HepG2 (cell line): ENCODE measurements around the gene BCAS3. TPM values are rescaled to one million over a fixed set of nuclear protein-coding genes. Genes with fewer than 3 reads are reported as not detected.

Source experiments
- ATF7-NPFF ChIP-seq: sonication (generic); formaldehyde crosslinking; IDR thresholded peaks from 2 replicates; pipeline ENCODE4 v1.8.1; 2023; ENCODE audit warnings: mild to moderate bottlenecking, low read depth, missing genetic modification reagents, moderate library complexity
- BORCS8-MEF2B ChIP-seq: sonication (generic); formaldehyde crosslinking; IDR thresholded peaks from 2 replicates; pipeline ENCODE4 v1.8.0; 2022; ENCODE audit warnings: mild to moderate bottlenecking, missing genetic modification reagents
- HNRNPH1 ChIP-seq: fragments of 200-400 bp; formaldehyde crosslinking; optimal IDR thresholded peaks from 2 replicates; pipeline ENCODE3; 2017; ENCODE audit warnings: mild to moderate bottlenecking, low read depth, low read length
- KAT7 ChIP-seq: IDR thresholded peaks from 2 replicates; pipeline ENCODE4 v1.6.1; 2018; ENCODE audit warnings: borderline replicate concordance, missing compliant biosample characterization
- MAX ChIP-seq: IDR thresholded peaks from 2 replicates; pipeline ENCODE4 v1.6.1; 2012; ENCODE audit warnings: inconsistent platforms
- NFAT5 ChIP-seq: sonication (generic); formaldehyde crosslinking; IDR thresholded peaks from 2 replicates; pipeline ENCODE4 v1.4.0; 2020; ENCODE audit warnings: missing genetic modification reagents
- NFE2 ChIP-seq: sonication (generic); formaldehyde crosslinking; IDR thresholded peaks from 2 replicates; pipeline ENCODE4 v1.4.0; 2020; ENCODE audit warnings: missing genetic modification reagents
- NFKB2 ChIP-seq: sonication (generic); formaldehyde crosslinking; IDR thresholded peaks from 2 replicates; pipeline ENCODE4 v1.4.0; 2020; ENCODE audit warnings: missing genetic modification reagents, borderline replicate concordance
- PAF1 ChIP-seq: IDR thresholded peaks from 2 replicates; pipeline ENCODE4 v1.6.1; 2016; ENCODE audit warnings: missing genetic modification reagents, missing compliant biosample characterization
- REL ChIP-seq: sonication (generic); formaldehyde crosslinking; conservative IDR thresholded peaks from 2 replicates; pipeline ENCODE4 v1.8.0; 2022; ENCODE audit warnings: mild to moderate bottlenecking, missing genetic modification reagents, moderate library complexity
- RFXANK ChIP-seq: IDR thresholded peaks from 2 replicates; pipeline ENCODE4 v1.6.1; 2016
- RORA ChIP-seq: sonication (generic); formaldehyde crosslinking; IDR thresholded peaks from 2 replicates; pipeline ENCODE4 v1.5.0; 2020; ENCODE audit warnings: mild to moderate bottlenecking, missing genetic modification reagents, moderate library complexity
- RXRA ChIP-seq: sonication (generic); formaldehyde crosslinking; IDR thresholded peaks from 2 replicates; pipeline ENCODE4 v1.5.1; 2020; ENCODE audit warnings: missing genetic modification reagents
- SETDB1 ChIP-seq: sonication (generic); formaldehyde crosslinking; IDR thresholded peaks from 2 replicates; pipeline ENCODE4 v1.5.1; 2020; ENCODE audit warnings: missing genetic modification reagents, mild to moderate bottlenecking, borderline replicate concordance
- SKI ChIP-seq: fragments of 450-650 bp; IDR thresholded peaks from one replicate; pipeline ENCODE4 v1.6.1; 2018; ENCODE audit warnings: mild to moderate bottlenecking; ENCODE audit not compliant: partially characterized antibody
- THYN1 ChIP-seq: sonication (generic); formaldehyde crosslinking; IDR thresholded peaks from 2 replicates; pipeline ENCODE4 v1.8.1; 2023; ENCODE audit warnings: low read depth, mild to moderate bottlenecking, moderate library complexity, missing genetic modification reagents, borderline replicate concordance
- XRCC5 ChIP-seq: fragments of 200-400 bp; formaldehyde crosslinking; optimal IDR thresholded peaks from 2 replicates; pipeline ENCODE3; 2017; ENCODE audit warnings: mild to moderate bottlenecking, low read length
- ZNF121 ChIP-seq: sonication (generic); formaldehyde crosslinking; IDR thresholded peaks from 2 replicates; pipeline ENCODE4 v1.5.0; 2020; ENCODE audit warnings: mild to moderate bottlenecking, missing genetic modification reagents
- ZNF34 ChIP-seq: sonication (generic); formaldehyde crosslinking; IDR thresholded peaks from 2 replicates; pipeline ENCODE4 v1.4.0; 2020; ENCODE audit warnings: mild to moderate bottlenecking, missing genetic modification reagents, borderline replicate concordance
- ZNF414 ChIP-seq: sonication (generic); formaldehyde crosslinking; IDR thresholded peaks from 2 replicates; pipeline ENCODE4 v1.5.0; 2020; ENCODE audit warnings: missing genetic modification reagents
- ZNF879 ChIP-seq: sonication (generic); formaldehyde crosslinking; IDR thresholded peaks from 2 replicates; pipeline ENCODE4 v1.8.1; 2023; ENCODE audit warnings: missing genetic modification reagents
- ZSCAN31 ChIP-seq: sonication (generic); formaldehyde crosslinking; IDR thresholded peaks from 2 replicates; pipeline ENCODE4 v1.5.0; 2020; ENCODE audit warnings: low read depth, mild to moderate bottlenecking, missing genetic modification reagents
- polyA plus RNA-seq, 8 experiments: library from polyadenylated mRNA; depleted of rRNA in 3 of 8; stranded (reverse) in 7 of 8; unstranded in 1 of 8; fragments of >200 nt; fragmentation: Illumina TruSeq in 4 of 8; extraction: Trizol in 4 of 8; gene quantifications; 2 replicates each; pipeline versions ENCODE4 v1.2.1 to v1.2.3, GENCODE V29; 2011 to 2016; ENCODE audit warnings: low read depth in 4 of 8, missing spikeins in 1 of 8, mixed read lengths in 1 of 8; ENCODE audit not compliant: insufficient read depth in 1 of 8
- total RNA-seq, 5 experiments: library from RNA; depleted of rRNA; stranded (reverse); fragments of >200 nt; fragmentation: Illumina TruSeq; extraction: Trizol; gene quantifications; 2 replicates each; pipeline ENCODE4 v1.2.3, GENCODE V29; 2016; ENCODE audit warnings: low read depth in 1 of 5
- TF ChIP-seq, protein P1 (sequence below): sonication (generic); formaldehyde crosslinking; IDR thresholded peaks from 2 replicates; pipeline ENCODE4 v1.8.1; 2023; ENCODE audit warnings: mild to moderate bottlenecking, moderate library complexity, missing genetic modification reagents

BCAS3 gene
- total and polyA plus RNA-seq, 2 of the 13 experiments (the other 11 are each of a cell fraction or from before 2014, with no cell fraction given): 10.7 to 11.2 TPM

- TF ChIP-seq KAT7 (CRISPR knock-in tag): no peak
- TF ChIP-seq RORA (CRISPR knock-in tag): no peak
- TF ChIP-seq ZNF121 (CRISPR knock-in tag): no peak
- TF ChIP-seq HNRNPH1: no peak
- TF ChIP-seq NFAT5 (CRISPR knock-in tag): no peak
- no peak for TF ChIP-seq NFKB2 (CRISPR knock-in tag)
- TF ChIP-seq THYN1 (CRISPR knock-in tag): no peak
- 0 out of 2 replicates have a peak, but pooled peaks have one; percentile 8 for TF ChIP-seq MAX
- no peak for TF ChIP-seq ZNF879
- TF ChIP-seq RFXANK (CRISPR knock-in tag): no peak
- 0 out of 2 replicates have a peak, but pooled peaks have one; percentile 24 for TF ChIP-seq ZNF34 (CRISPR knock-in tag)
- TF ChIP-seq REL: no peak
- TF ChIP-seq NFE2 (CRISPR knock-in tag): no peak
- TF ChIP-seq, protein P1, sequence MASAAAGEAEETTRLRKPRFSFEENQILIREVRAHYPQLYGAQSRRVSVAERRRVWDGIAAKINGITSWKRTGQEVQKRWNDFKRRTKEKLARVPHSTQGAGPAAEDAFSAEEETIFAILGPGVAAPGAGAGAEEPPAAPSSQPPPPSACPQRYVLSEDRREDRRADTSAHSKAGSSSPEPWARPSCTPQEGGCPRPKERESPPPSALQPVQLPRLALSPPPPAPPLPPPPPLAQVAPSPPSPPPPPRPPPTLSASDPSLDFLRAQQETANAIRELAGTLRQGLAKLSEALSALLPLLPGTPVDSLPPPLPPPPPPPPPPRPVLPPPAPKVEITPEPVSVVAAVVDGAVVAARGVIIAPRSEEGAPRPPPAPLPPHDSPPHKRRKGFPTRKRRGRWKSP (CRISPR knock-in tag): no peak
- TF ChIP-seq ZSCAN31: no peak
- no peak for TF ChIP-seq PAF1 (CRISPR knock-in tag)
- no peak for TF ChIP-seq SKI
- no peak; the same call in 1 of the 2 replicates for TF ChIP-seq RXRA (CRISPR knock-in tag)
- TF ChIP-seq ZNF414 (CRISPR knock-in tag): no peak
- peak; percentile 7; the same call in 1 of the 2 replicates for TF ChIP-seq SETDB1 (CRISPR knock-in tag)
- TF ChIP-seq XRCC5: no peak
- TF ChIP-seq BORCS8-MEF2B (CRISPR knock-in tag): no peak
- TF ChIP-seq ATF7-NPFF (CRISPR knock-in tag): no peak; the same call in 1 of the 2 replicates
These were observed 717.2 kb downstream of the BCAS3 start (continued) for GRCh38 chr17:61394630-61395408.
